ENCODE data around the gene SPIB. TPM values are rescaled to one million over a fixed set of nuclear protein-coding genes. Genes with fewer than 3 reads are reported as not detected.

Gene SPIB
- polyA plus RNA-seq, 1 experiment: not detected

- Histone ChIP-seq H3K9me3 (ENCODE audit: control insufficient read depth, insufficient read depth, low read length) (peaks cover 5% of the 10 kb centered on the region), H3K27me3 (ENCODE audit: control insufficient read depth, insufficient read depth, low read length) (peaks cover 13% of the 10 kb centered on the region), H3K4me3 (ENCODE audit: low read depth, low read length) (no peak overlapping the region), H3K27ac (ENCODE audit: low read depth, low read length) (no peak overlapping the region)
- peak; percentile 7 for DNase-seq (ENCODE audit: low read depth, low spot score)
- peak; percentile 80 for TF ChIP-seq CTCF (IDR thresholded peaks at IDR 0.05; ENCODE audit: low read depth, low read length)
- CTCF ChIA-PET: interaction anchor here (0.6 to 1.7 kb wide), 7 partner anchors 20 to 68 kb away, joined by 3 to 10 read pairs (median 4); no protein-coding TSS in a partner anchor
- POLR2A ChIA-PET: no interaction called here
Measured at GRCh38 chr19:50414864-50415660, 3.7 kb upstream of the SPIB start.

GRCh38 chr19:50415661-50416033 is 3.1 kb upstream of the SPIB start:
- ChIA-PET CTCF (interaction anchor here (0.6 to 1.7 kb wide), 7 partner anchors 21 to 69 kb away, joined by 3 to 10 read pairs (median 4); no protein-coding TSS in a partner anchor), POLR2A (no interaction called here)
- peaks cover 13% of the 10 kb centered on the region for H3K27me3 ChIP-seq (ENCODE audit: control insufficient read depth, insufficient read depth, low read length)
- no peak for DNase-seq (ENCODE audit: low read depth, low spot score)
- H3K27ac ChIP-seq (ENCODE audit: low read depth, low read length): no peak overlapping the region
- no peak for TF ChIP-seq CTCF (IDR thresholded peaks at IDR 0.05; ENCODE audit: low read depth, low read length)
- H3K4me3 ChIP-seq (ENCODE audit: low read depth, low read length): no peak overlapping the region
- H3K9me3 ChIP-seq (ENCODE audit: control insufficient read depth, insufficient read depth, low read length): peaks cover 5% of the 10 kb centered on the region

GRCh38 chr19:50416034-50416977 is 2.4 kb upstream of the SPIB start:
- ChIA-PET POLR2A (no interaction called here), CTCF (interaction anchor here (1.7 kb wide), 1 partner anchor 47 kb away, joined by 10 read pairs; no protein-coding TSS in a partner anchor)
- Histone ChIP-seq H3K27me3 (ENCODE audit: control insufficient read depth, insufficient read depth, low read length) (peaks cover 15% of the 10 kb centered on the region), H3K9me3 (ENCODE audit: control insufficient read depth, insufficient read depth, low read length) (peaks cover 8% of the 10 kb centered on the region), H3K4me3 (ENCODE audit: low read depth, low read length) (no peak overlapping the region), H3K27ac (ENCODE audit: low read depth, low read length) (no peak overlapping the region)
- DNase-seq (ENCODE audit: low read depth, low spot score): no peak
- TF ChIP-seq CTCF (IDR thresholded peaks at IDR 0.05; ENCODE audit: low read depth, low read length): no peak

GRCh38 chr19:50417111-50418081 is 1.3 kb upstream of the SPIB start:
- H3K27me3 ChIP-seq (ENCODE audit: control insufficient read depth, insufficient read depth, low read length): peaks cover 15% of the 10 kb centered on the region
- H3K9me3 ChIP-seq (ENCODE audit: control insufficient read depth, insufficient read depth, low read length): peaks cover 8% of the 10 kb centered on the region
- no peak overlapping the region for H3K27ac ChIP-seq (ENCODE audit: low read depth, low read length)
- TF ChIP-seq CTCF (IDR thresholded peaks at IDR 0.05; ENCODE audit: low read depth, low read length): no peak
- ChIA-PET POLR2A (no interaction called here), CTCF (no interaction called here)
- H3K4me3 ChIP-seq (ENCODE audit: low read depth, low read length): no peak overlapping the region
- no peak for DNase-seq (ENCODE audit: low read depth, low spot score)

Measured in AG04450 (cell line).